HG02642 (cell line): ENCODE data around the gene C17orf113.

ENCODE experiments used
- ATAC-seq: cut with Tn5 transposase; IDR thresholded peaks from one replicate; pipeline ENCODE4 v1.9.1; 2021; ENCODE audit warnings: mild to moderate bottlenecking; ENCODE audit not compliant: unreplicated experiment, poor library complexity

C17orf113 gene

DNA sequence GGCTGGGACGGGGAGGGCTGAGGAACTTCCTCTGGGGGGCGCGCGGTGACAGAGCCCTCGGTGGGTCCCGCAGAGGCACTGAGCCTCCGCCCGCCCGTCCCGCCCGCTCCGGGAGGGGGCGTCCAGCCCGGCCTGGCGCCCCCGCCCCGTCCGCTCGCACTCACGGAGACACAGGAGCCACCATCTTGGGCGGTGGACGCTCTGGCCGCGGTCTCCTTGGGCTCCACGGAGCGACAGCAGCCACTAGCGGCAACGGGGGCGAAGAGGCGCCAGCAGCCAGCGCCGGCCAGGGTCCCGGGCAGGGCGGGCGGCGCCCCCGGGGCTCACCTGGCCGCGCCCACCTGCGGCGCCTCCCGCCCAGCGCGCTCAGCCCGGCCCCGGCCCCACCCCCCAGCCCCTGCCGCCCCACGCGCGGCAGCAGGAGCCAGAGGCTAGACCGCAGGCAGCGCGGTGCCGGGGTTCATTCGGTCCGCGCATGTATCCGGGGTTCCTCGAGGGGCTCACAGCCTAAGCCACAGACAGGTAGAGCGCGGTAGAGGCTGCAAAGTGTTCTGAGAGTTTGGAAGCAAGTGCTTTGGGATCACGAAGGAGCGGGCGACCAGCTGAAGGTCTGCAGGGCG, at the start of gene C17orf113:
C17orf113 (minus strand) TSS at position 209 of the 620 bp plus-strand sequence. CDS start 7,225 bp downstream, outside the sequence.
- ATAC-seq = no peak

DNA sequence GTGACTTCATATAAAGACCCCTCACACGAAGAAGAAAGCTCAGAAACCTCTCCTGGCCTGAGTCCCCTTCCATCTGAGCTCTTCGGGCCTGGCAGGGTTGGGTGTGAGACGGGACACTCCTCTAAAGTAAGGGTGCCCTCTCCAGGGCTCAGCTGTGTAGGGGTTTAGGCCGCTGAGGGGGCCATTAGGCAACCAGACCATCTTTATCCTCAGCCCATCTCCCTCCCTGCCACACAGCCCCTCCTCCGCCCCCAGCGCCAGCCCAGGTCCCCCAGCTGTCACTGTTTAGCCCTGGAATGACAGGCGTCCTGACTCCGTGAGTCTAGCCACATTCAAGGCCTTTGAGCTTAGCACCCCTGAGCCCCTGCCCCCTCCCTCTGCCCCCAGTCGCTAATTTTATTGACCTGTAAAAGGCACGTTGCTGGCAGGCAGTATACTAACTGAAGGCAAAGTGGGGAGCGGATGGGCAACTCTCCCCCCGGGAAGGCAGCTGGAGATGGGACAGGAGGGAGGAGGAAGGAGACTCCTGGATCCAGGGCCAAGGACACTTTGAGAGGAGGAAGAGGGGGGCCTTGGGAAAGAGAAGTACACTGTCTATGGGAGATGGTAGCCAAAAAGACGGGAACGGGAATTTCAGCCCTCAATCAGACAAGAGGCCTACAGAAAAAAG, 48.5 kb upstream of the C17orf113 start:
- ATAC-seq = no peak

DNA sequence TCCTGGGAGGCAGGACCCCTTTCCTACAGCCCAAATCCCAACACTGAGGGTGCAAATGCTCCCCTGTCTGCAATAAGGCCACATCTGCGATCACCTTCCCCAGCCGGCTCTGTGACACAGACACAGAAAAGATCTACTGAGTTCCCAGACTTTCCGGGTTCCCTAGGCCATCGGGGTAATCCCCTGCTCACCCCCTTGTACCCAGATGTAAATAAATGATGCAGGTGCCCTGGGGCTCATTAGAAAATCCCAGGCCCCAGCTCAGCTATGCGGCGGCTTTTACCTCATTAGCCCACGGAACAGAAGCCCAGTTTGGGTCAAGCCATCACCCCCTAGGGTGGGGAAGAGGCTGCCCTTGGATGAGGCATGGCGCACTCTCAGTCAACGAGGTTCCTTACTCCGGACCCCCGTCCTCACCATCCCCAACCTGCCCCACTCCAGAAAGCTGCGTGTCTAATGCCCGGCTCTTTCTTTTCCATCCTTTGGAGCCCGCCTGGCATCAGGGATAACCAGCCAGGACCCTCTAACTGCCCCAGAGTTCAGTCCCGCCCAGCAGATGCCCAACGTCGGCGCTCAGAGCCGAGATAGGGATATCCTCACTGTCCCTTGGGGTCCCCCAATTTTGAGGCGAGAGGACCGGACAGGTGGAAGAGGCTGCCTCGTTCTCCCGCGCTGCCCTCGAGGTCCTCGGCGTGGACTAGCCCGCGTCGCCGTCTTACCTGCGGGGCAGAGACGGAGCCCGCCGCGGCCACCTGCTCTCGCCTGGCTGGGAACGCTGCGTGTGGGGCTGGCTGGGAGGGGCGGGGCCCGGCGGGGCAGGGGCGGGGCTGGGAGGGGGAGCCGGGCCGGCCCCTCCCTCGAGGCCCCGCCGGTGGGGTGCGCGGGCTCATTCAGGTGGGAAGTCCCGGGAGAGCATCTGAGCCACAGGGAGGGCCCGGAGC, 47.6 kb upstream of the C17orf113 start, which contains the start of gene ZNF385C:
ZNF385C (minus strand) TSS at position 783 of the 941 bp plus-strand sequence. CDS start 35,417 bp downstream, outside the sequence.
- no peak for ATAC-seq

DNA sequence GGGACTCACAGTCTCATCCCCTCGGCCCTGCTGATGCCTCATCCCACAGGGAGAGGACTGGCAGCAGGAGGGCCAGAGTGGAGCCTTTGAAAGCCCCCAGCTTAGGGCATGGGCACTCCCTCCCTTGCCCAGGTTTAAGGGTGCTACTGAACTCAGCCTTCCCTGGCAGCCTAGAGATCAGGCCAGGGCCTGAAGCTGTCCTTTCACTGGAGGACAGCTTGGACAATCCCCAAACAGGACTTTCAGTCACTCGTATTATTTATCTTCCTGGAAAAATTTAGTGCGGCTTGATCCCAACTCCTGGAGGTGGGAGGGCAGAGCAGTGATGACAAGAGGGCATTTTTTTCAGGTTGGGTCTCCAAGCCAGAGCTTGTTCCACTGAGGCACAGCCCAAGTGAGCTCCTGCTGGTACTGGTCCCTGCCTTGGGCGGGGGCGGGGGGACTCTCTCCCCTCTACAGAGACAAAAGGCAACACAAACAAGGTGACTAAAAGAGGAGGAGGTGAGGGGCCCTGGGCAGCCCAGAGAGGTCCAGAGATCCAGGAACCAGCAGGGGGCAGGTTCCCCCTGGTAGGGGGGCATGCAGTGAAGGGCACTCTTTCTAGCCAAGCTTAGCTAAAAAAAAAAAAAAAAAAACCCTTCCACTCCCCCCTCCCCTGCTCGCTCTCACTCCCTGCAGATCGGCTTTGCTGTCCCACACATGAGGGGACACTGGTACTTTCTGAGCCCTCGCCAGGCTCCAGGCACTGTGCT, 46.1 kb upstream of the C17orf113 start:
- ATAC-seq = no peak

DNA sequence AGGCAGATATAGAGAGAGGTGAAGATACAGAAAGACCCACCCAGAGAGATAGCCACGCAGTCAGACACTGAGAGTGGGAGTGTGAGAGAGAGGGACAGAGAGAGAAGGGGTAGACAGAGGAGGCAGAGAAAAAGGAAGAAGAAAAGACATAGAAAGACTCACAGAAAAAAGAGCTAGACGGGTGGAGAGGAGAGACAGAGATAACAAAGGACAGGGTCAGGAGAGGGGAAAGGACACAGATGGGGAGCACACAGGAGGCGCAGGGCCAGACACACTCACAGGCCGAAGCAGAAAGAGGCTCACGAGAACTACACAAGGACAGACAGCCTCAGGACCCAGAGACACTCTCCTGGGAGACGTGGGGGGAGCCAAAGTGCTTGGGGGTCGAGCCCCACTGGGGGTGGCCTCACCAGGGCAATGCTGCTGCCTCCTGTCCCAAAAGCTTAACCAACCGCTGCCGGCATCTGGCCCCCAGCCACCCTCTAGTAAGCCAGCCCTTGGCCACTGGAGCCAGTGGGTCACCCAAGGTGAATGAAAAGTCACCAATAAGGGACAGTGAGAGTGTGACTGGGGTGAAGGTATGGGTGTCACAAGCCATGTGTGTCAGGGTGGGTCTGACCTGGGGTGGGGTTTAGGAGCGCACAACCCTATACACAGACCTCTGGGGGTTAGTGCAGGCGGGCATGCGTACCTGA, 44.1 kb upstream of the C17orf113 start:
- ATAC-seq = no peak

DNA sequence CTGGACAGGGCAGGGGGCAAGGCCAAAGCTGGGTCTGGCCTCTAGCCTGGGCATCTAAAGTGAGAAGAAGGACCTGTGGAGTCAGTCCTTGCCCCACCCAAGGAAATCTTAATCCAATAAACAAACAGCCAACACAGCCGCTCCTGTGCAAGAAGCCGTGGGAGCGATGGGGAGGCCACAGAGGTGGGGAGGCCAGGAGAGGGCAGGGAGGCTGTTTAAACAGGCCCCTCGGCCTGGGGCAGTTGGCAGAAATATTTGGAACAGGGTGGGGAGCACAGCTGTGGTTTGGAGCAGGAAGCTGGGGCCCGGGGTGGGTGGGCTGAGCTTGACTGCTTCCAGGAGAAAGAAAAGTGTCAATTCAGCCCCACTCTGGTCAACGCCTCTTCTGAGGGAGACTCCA, 42.5 kb upstream of the C17orf113 start:
- no peak for ATAC-seq

DNA sequence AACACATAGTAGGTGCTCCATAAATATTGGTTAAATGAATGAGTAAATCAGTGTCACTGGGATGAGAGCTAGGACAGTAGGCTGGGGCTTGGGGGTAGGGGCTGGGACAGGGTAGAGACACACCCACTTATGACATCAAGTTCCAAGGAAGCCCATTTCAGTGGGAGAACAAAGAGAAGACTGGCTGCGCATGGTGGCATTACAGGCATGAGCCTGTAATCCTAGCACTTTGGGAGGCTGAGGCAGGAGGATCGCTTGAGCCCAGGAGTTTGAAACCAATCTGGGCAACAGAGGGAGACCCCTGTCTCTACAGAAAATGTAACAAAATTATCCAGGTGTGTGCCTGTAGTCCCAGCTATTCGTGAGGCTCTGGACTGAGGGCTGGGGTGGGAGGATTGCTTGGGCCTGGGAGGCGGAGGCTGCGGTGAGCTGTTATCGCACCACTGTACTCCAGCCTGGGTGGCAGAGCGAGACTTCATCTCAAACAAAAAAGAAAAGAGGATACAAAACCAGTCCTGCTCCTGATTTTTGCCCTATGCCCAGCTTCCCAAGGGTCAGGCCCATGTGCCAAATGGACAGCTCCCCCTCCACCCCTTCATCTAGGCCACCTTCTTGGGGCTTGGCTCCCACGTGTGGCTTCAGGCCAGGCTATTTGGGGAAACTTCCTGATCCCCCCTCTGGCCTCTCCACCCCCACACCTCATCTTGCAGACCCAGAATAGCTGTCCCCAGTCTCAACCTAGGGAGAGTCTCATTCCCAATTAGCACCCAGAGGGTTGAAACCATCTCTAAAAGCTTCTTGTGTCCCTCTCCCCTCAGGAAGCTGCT, 40.8 kb upstream of the C17orf113 start:
- ATAC-seq = no peak

DNA sequence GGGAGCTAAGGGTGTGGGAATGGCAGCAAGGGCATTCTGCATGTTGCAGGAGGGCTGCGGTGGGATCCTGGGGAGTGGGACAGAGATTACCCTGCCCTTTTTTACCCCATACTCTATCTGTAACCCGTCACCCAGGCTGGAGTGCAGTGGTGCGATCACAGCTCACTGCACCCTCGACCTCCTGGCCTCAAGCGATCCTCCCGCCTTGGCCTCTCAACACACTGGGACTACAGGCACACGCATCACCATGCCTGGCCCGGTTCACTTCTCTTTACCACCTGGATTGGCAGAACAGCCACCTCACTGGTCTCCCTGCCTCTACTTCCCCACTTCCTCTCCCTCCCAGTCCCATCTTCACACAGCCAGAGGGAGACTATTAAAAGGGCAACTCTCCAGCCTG, 38.3 kb upstream of the C17orf113 start:
- no peak for ATAC-seq

DNA sequence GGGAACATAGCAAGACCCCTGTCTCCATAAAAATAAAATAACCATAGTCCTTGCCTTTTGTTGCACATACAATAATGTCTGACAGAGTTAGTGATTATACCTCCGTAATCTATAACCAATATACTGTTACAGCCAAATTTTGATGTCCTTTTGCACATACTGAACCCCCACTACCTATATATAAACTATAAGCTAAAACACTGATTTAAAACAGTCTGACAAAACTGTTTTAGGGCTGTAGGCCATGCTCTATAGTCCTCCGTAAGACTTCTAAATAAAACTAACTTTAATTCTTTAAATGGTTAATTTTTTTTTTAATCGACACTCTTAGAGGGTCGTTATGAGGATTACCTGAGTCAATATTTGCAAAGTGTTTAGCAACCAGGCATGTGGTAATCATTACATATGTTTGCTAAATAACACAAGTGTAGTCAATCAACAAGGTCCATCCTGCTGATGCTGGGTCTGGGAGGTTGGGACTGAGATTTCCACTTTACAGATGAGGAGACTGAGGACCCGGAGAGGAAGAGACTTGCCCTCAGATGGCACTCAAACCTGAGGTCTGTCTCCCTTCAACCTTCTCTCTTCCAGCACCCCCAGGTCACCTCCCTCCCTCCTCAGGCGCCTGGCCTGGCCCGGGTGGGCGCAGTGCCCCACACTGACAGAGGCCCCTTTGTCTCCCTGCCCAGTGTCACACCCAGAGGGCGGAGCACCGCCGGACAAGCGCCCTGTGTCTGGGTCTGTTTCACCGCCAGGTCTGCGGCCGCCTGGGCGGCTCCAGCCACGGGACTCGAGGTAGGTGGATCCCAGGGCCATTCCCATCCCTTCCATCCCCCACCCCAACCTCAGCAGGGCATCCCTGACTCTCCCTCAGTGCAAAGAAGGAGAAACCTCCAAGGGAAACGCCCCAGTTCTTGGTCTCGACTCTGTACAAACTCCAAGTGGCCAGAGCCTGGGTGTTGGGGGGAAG, 37.6 kb upstream of the C17orf113 start:
- no peak for ATAC-seq

DNA sequence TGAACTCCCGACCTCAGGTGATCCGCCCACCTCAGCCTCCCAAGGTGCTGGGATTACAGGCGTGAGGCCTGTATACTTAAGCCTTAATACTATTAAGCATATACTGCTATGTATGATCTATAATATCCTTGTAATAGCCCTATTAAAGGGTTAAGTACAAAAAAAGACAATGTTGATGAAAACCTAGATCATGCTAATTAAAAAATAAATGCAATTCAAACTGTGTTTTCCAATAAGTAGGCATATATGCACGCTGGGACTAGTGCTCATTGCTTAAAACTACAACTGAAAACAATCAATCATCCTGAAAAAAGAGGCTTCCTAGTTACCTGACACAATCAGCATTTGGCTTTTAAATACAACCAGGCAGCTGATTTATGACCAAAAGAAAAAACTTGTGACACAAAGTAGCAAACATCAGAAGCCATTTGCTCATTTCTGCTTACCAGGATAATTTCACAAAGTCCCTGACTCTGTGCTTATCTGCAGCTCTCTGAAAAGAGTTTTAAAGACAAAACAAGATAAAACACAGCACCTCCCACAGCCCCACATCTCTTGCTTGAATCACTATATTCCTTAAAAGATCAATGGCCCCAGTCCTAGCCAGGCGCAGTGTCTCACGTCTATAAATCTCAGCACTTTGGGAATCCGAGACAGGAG, 36.8 kb upstream of the C17orf113 start:
- no peak for ATAC-seq

DNA sequence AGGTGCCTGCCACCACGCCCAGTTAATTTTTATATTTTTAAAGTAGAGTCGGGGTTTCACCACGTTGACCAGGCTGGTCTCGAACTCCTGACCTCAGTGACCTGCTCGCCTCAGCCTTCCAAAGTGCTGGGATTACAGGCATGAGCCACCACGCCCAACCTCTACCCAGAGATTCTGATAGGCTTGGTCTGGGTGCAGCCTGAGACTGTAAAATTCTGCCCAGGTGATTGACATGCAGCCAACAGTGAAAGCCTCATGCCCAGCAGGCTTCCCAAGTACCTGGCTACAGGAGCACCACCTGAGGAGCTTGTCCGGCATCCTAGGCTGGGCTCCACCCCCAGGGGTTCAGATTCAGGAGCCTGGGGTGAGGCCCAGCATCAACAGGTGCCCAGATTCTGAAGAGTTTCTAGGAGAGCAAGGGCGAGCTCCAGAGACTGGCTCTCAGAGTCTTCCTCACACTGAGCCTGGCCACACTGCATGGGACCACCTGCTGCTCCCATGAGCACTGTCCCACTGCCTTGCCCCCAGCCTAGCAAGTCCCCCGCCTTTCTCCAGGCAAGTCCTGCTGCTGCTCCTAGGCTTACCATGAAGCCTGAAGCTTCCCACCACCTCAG, 31.2 kb upstream of the C17orf113 start:
- no peak for ATAC-seq

DNA sequence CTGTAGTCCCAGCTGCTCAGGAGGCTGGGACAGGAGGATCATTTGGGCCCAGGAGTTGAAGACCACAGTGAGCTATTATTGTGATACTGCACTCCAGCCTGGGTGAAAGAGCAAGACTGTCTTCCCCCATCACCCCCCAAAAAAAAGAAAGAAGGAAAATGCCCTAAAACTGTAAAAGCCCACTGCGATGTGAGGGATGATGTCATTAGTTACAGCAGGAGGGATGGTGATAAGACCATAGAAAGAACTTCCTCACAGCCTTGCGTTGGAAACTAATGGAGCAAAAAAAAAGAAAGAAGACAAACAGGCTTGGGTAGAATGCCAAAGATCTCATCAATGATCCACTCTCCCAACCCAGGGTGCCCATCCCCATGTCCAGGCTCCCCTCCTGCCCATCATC, 29.1 kb upstream of the C17orf113 start:
- ATAC-seq = no peak

DNA sequence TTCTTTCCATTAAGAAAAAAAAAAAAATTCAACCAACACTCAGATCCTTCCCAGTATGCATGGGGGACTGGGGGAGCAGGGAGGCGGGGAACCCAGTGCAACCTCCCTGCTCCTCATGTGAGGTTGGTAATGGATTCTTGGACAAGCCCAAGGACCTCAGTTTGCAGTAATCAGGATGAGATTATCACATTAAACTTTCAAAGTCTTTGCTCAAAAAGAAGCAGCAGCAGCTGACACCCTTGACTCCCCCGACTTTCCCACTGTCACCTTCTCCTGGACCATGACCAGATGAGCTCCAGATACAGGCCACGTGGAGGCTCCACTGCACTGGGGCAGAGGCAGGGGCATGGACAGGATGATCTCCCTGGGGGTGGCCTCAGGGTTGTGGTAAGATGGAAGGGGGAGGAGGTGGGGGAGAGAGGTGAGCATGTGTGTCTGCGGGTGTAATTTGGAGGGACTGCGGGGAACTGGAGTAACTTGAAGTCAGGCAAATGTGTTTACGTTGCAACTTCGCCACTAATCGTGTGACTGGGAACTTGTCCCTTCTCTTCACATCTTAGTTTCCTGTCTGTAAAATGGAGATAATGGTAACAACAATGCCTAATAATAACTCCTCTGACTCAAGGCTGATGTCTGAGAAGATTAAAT, 28.1 kb upstream of the C17orf113 start:
- ATAC-seq = no peak

DNA sequence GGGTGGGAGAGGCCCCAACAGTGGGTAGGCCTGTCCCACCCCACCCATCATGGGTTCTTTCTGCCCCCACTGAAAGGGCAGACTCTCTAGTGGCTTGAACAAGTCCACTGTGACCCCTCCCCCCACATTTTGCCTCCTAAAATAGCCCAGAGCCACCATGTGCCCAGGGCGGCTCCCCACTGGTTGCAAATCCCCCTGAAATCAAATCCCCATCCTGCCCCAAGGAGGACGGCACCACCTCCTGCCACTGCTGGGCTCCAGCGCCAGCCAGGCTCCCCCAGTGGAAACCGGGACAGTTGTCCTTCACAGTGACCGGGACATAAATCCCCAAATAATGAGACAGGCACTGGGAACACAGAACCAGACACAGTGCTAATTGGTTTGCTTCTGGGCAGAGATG, 27.4 kb upstream of the C17orf113 start:
- ATAC-seq = no peak

DNA sequence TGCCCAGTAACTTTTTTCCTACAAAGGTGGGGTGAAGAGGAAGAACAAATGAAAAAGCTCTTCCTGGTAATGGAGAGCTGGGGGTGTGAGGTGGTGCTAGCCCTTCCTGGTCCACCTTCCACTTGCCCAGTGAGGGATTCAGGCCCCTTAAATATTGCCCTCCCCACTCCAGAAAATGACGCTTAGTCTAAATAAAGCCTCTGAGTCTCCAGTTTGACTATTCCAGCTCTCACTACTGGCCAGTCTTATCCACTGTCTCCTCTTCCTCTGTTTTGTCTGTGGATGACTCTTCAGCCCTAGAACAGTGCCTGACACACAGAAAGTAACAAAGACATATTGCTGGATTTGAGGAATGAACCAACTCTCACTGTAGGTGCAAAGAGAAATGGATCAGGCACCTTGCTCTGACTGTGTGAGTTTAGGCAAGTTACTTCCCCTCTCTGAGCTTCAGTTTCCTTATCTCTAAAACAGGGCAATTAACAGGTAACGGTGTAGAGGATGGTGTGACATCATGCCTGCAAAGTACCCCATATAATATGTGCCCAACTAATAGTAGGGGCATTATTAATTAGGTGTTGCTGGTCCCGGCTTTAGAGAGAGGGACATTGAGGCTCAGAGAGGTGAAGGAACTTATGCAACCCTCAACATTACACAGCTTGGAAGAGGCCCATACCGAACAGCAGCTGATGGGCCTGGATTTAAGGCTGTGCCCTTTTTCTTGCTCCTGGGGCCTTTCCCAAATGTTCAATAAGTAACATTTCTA, 26.6 kb upstream of the C17orf113 start:
- ATAC-seq = no peak

DNA sequence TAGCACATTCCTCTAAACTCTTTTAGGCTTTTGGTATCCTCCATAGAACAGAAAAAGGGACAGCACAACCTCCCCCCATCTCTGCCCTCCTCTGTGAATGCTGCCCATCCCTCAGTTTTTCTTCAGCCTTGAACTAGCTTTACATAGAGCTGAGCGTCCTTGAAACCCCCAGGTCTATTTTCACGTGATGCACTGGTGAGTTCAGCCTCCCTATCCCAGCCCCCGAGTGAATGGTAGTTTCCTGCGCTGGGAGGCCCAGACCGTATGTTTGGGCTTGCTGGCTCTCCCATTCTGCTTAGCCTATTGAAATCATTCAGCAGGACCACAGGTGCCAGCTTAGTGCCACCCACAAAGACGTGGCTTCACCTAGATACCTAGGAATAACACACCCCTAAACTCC, 25.4 kb upstream of the C17orf113 start:
- no peak for ATAC-seq
